SU-DHL-6 (cell line): ENCODE measurements around the gene MINDY4B.

Experiments used
- H2AFZ ChIP-seq: fragments of 200-600 bp; sonication (generic); 2 replicates; pipeline ENCODE4 v1.6.1; 2014; ENCODE audit warnings: low read depth, mild to moderate bottlenecking, moderate library complexity, mixed read lengths, antibody characterized with exemption, low read length; ENCODE audit not compliant: severe bottlenecking
- H3F3A ChIP-seq: fragments of 200-600 bp; shearing (Covaris generic); 2 replicates; pipeline ENCODE4 v1.6.0; 2016; ENCODE audit warnings: antibody characterized with exemption, mild to moderate bottlenecking; ENCODE audit not compliant: insufficient read depth
- H3K27ac ChIP-seq: fragments of 200-600 bp; sonication (generic); 2 replicates; pipeline ENCODE4 v1.5.1; 2016; ENCODE audit warnings: low read depth, mild to moderate bottlenecking, low read length, moderate library complexity, mixed read lengths
- H3K27me3 ChIP-seq: fragments of 200-600 bp; sonication (generic), shearing (Covaris generic); 2 replicates; pipeline ENCODE4 v1.6.0; 2014; ENCODE audit warnings: mild to moderate bottlenecking, low read length
- H3K36me3 ChIP-seq: fragments of 200-600 bp; sonication (generic); 2 replicates; pipeline ENCODE4 v1.6.1; 2014; ENCODE audit warnings: mild to moderate bottlenecking, low read length, mixed read lengths
- H3K4me2 ChIP-seq: fragments of 300-600, 200-600 bp; shearing (Covaris generic), sonication (generic); 2 replicates; pipeline ENCODE4 v1.6.0; 2014; ENCODE audit warnings: low read length, low read depth, mild to moderate bottlenecking; ENCODE audit not compliant: poor library complexity, severe bottlenecking
- H3K4me3 ChIP-seq: fragments of 200-600 bp; sonication (generic); 2 replicates; pipeline ENCODE4 v1.5.1; 2014; ENCODE audit warnings: antibody characterized with exemption, low read length, mild to moderate bottlenecking, mixed read lengths; ENCODE audit not compliant: insufficient read depth, poor library complexity, severe bottlenecking
- H3K79me2 ChIP-seq: fragments of 200-600 bp; sonication (generic); 2 replicates; pipeline ENCODE4 v1.6.1; 2014; ENCODE audit warnings: mild to moderate bottlenecking, low read length, moderate library complexity; ENCODE audit not compliant: insufficient read depth
- H3K9ac ChIP-seq: fragments of 200-600 bp; sonication (generic); 2 replicates; pipeline ENCODE4 v1.7.0; 2014; ENCODE audit warnings: mild to moderate bottlenecking, low read length
- H3K9me2 ChIP-seq: fragments of 200-600 bp; sonication (generic); replicated peaks from 2 replicates; pipeline ENCODE4 v1.6.1; 2014; ENCODE audit warnings: low read length; ENCODE audit not compliant: insufficient read depth
- H3K9me3 ChIP-seq: fragments of 200-600 bp; sonication (generic); 2 replicates; pipeline ENCODE4 v1.6.1; 2014; ENCODE audit warnings: low read length, mixed read lengths; ENCODE audit not compliant: insufficient read depth
- H4K20me1 ChIP-seq: fragments of 200-600 bp; sonication (generic); 2 replicates; pipeline ENCODE4 v1.6.1; 2014; ENCODE audit warnings: low read depth, mild to moderate bottlenecking, antibody characterized with exemption, low read length, moderate library complexity, mixed read lengths
- CTCF ChIP-seq: fragments of 200-600 bp; sonication (generic); IDR thresholded peaks from one replicate; pipeline ENCODE4 v1.5.1; 2017; ENCODE audit warnings: antibody characterized with exemption, mild to moderate bottlenecking, low read length, moderate library complexity; ENCODE audit not compliant: insufficient read depth, poor library complexity, severe bottlenecking
- EZH2phosphoT487 ChIP-seq: fragments of 200-600 bp; sonication (generic), shearing (Covaris generic); conservative IDR thresholded peaks from 2 replicates; pipeline ENCODE4 v1.6.1; 2018; ENCODE audit warnings: mild to moderate bottlenecking, antibody characterized with exemption, low read length, moderate library complexity, mixed read lengths

Gene MINDY4B

GRCh38 chr3:150877303-150877702 is 27.9 kb downstream of the MINDY4B start:
- Histone ChIP-seq H3F3A (no peaks in the 10 kb centered on the region), H3K4me3 (no peak overlapping the region), H3K27me3 (no peaks in the 10 kb centered on the region), H3K9ac (no peak overlapping the region), H3K9me2 (no peaks in the 10 kb centered on the region), H3K27ac (no peak overlapping the region), H4K20me1 (no peaks in the 10 kb centered on the region), H3K79me2 (no peaks in the 10 kb centered on the region), H2AFZ (no peak overlapping the region), H3K4me2 (no peak overlapping the region), H3K36me3 (no peaks in the 10 kb centered on the region), H3K9me3 (no peaks in the 10 kb centered on the region)
- TF ChIP-seq CTCF (no peak), EZH2phosphoT487 (no peak)

GRCh38 chr3:150876611-150877265 is 28.5 kb downstream of the MINDY4B start:
- H3K79me2 ChIP-seq, result no peaks in the 10 kb centered on the region
- H3K9ac ChIP-seq, result no peak overlapping the region
- no peak overlapping the region for H3K4me2 ChIP-seq
- H3K36me3 ChIP-seq, result no peaks in the 10 kb centered on the region
- H3K4me3 ChIP-seq, result no peak overlapping the region
- H3K9me2 ChIP-seq, result no peaks in the 10 kb centered on the region
- H3K27me3 ChIP-seq, result no peaks in the 10 kb centered on the region
- no peaks in the 10 kb centered on the region for H3F3A ChIP-seq
- no peak overlapping the region for H2AFZ ChIP-seq
- H4K20me1 ChIP-seq, result no peaks in the 10 kb centered on the region
- no peak overlapping the region for H3K27ac ChIP-seq
- H3K9me3 ChIP-seq, result no peaks in the 10 kb centered on the region
- no peak for TF ChIP-seq EZH2phosphoT487
- no peak for TF ChIP-seq CTCF

GRCh38 chr3:150875548-150875947 is 29.7 kb downstream of the MINDY4B start:
- no peak overlapping the region for H3K4me2 ChIP-seq
- no peaks in the 10 kb centered on the region for H3F3A ChIP-seq
- no peaks in the 10 kb centered on the region for H3K79me2 ChIP-seq
- no peaks in the 10 kb centered on the region for H3K9me2 ChIP-seq
- no peak overlapping the region for H2AFZ ChIP-seq
- H3K9ac ChIP-seq, result no peak overlapping the region
- no peak for TF ChIP-seq CTCF
- TF ChIP-seq EZH2phosphoT487, result no peak
- no peaks in the 10 kb centered on the region for H3K36me3 ChIP-seq
- no peaks in the 10 kb centered on the region for H4K20me1 ChIP-seq
- no peaks in the 10 kb centered on the region for H3K27me3 ChIP-seq
- no peak overlapping the region for H3K27ac ChIP-seq
- H3K9me3 ChIP-seq, result no peaks in the 10 kb centered on the region
- H3K4me3 ChIP-seq, result no peak overlapping the region
